Fibroblast of pulmonary artery (primary cell): ENCODE data around the gene ZNF674.
A peak's percentile ranks its signal among the peaks of the same experiment; 100 is the strongest.
"Not testable (repeated sequence)": the region's sequence is repeated elsewhere in the genome, so short reads cannot be mapped to it uniquely, and the experiment has no call there.

Source experiments
- DNase-seq: peaks from one replicate; pipeline ENCODE4 v3.0.0-alpha.2; 2010; ENCODE audit warnings: low read depth
- H3K4me3 ChIP-seq: replicated peaks from 2 replicates; pipeline ENCODE4 v1.5.1; 2011; ENCODE audit warnings: low read depth, mild to moderate bottlenecking, control low read depth, low read length, moderate library complexity
- TF ChIP-seq, protein P1 (sequence below): IDR thresholded peaks from 2 replicates; pipeline ENCODE4 v1.5.1; 2011; ENCODE audit warnings: mild to moderate bottlenecking, control low read depth, low read length, inconsistent platforms; ENCODE audit errors: missing control alignments

Gene ZNF674

DNA sequence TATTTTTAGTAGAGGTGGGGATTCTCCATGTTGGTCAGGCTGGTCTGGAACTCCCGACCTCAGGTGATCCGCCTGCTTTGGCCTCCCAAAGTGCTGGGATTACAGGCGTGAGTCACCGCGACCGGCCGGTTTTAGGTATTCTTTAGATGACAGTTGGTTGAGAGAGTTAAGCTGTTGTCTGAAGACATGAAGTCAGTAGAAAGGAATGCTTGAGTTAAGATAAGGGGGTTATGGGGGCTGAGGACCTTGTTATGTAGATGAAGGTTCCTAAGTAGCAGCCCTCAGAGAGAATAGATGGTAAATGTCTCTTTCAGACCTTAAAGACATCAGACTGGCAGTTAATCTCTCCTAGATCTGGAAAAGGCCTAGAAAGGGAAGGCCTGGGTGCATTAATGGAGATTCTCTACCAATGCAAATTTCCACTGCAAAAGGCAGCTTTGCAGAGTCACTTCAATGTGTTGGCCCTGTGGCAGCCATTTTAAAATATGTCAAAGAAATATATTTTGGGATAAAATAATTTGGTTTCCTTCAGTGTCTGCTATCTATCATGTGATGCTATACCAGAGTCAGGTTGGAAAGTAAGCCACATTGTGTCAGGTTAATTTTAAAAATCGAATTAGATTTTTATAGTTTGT is 6.4 kb upstream of the ZNF674 start:
- no peak overlapping the region for H3K4me3 ChIP-seq
- peak; percentile 82 for DNase-seq
- TF ChIP-seq, protein P1, sequence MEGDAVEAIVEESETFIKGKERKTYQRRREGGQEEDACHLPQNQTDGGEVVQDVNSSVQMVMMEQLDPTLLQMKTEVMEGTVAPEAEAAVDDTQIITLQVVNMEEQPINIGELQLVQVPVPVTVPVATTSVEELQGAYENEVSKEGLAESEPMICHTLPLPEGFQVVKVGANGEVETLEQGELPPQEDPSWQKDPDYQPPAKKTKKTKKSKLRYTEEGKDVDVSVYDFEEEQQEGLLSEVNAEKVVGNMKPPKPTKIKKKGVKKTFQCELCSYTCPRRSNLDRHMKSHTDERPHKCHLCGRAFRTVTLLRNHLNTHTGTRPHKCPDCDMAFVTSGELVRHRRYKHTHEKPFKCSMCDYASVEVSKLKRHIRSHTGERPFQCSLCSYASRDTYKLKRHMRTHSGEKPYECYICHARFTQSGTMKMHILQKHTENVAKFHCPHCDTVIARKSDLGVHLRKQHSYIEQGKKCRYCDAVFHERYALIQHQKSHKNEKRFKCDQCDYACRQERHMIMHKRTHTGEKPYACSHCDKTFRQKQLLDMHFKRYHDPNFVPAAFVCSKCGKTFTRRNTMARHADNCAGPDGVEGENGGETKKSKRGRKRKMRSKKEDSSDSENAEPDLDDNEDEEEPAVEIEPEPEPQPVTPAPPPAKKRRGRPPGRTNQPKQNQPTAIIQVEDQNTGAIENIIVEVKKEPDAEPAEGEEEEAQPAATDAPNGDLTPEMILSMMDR: no peak

DNA sequence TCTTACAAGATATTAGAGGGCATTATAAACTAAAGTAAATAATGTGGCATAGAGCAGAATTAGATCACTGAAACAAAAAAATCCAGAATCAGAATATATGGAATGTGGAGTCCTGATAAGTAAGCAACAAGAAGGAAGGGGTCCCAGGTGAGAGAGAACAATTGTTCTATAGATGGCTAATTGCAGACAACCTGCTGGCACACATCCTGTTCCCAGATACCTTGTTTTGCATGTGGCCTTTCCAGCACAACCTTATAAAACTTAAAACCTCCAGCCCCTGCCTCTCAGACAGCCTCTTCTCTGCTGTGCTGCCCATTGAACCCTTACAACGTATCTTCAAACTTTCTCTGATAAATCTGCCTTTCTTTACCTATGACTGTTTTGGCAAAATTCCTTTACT is 4.7 kb upstream of the ZNF674 start:
- TF ChIP-seq, protein P1: no peak
- H3K4me3 ChIP-seq: no peak overlapping the region
- DNase-seq: no peak

DNA sequence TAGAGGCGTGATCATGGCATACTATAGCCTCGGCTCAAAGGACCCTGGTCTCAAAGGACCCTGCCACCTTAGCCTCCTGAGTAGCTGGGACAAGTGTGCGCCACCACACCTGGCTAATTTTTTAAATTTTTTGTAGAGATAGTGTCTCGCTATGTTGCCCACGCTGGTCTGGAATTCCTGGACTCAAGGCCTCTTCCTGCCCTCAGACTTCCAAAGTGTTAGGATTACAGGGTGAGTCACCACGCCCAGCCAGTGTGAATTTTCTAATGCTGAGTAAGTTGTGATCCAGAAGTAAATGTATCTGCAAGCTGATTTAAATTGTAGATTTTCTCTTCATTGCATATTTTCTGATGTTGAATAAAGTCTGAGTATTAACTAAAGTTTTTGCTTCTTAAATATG is 2.6 kb upstream of the ZNF674 start:
- DNase-seq: peak; percentile 69
- TF ChIP-seq, protein P1: no peak
- H3K4me3 ChIP-seq: no peak overlapping the region

DNA sequence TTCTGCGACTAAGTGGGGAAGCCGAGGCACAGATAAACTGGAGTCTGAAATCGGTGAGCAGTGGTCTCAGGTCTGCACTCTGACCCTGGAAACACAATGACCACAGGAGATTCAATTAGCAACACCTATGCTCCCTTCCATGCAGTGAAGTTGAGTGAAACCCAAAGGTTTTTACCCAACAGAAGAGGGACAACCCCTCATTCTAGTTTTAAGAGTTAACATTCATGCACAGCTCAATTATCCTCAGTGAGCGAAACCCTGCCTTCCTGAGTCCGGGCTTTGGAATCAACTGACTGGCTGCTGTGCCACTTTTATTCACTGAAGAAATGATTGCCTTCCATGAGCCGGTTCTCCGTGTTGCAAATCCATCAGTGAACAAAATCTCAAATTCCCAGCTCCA is 694 bp downstream of the ZNF674 start:
- H3K4me3 ChIP-seq: peak overlapping the region; percentile 80

DNA sequence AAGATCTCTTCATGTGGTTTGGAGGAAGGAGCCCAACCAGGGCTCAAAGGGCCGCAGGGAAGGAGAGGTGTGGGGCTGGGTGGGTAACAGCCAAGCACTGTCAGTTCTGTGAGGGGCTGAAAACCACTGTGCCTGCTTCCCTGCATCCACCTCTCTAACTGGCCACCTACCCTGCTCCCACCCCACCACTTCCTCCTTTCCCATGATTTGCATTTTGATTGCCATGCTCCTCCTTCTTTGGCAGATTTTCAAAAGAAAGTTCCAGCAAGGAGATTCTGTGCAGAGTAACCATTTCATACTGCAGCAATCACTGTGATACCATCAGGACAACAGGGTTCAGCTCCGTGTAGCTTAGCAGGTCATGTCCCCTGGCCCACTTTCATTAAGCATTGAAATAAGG is 1.8 kb downstream of the ZNF674 start:
- no peak for DNase-seq
- H3K4me3 ChIP-seq: no peak overlapping the region
- TF ChIP-seq, protein P1: no peak

More for the DNA sequence above, 694 bp downstream of the ZNF674 start:
- DNase-seq: not testable (repeated sequence)

DNA sequence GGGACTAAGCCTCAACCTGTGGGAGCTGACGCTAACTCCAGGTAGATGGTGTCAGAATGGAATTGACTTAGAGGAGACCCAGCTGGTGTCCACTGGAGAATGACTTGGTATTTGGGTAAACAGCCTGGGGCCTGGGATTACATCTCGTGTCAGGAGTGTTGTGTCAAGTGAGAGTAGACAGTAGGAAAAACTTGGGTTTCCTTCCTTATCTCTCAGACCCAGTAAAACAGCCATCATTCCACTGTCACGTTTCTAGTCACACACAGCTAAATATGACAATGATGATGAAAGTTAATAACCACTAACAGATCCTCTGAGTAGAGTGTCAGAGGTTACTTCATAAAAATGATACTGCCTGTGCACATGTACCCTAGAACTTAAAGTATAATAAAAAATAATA is 13.8 kb downstream of the ZNF674 start:
- DNase-seq: no peak
- TF ChIP-seq, protein P1: no peak
- no peak overlapping the region for H3K4me3 ChIP-seq

DNA sequence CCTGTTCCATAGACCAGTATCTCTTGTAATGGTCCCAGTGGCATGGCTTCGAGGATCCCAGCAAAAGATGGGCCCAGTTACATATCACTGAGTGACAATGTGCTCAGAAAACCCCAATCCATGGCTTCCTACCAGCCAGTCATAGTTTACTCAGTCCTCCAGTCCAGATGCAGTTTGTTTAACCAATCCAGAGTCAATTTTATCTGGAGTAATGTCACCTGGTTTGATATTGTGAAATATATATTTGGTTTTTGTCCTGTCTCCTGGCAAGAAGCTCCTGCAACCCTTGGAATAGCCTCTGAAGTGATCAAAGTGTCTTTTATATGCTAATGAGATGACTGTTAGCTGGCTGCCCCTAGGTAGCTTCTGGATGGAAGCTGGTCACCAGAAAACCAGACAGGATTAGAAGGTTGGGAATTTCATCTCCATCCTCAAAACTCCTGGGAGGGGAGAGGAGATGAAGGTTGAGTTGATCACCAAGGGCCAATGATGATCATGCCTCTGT is 14.8 kb downstream of the ZNF674 start:
- not testable (repeated sequence) for DNase-seq, H3K4me3 ChIP-seq

DNA sequence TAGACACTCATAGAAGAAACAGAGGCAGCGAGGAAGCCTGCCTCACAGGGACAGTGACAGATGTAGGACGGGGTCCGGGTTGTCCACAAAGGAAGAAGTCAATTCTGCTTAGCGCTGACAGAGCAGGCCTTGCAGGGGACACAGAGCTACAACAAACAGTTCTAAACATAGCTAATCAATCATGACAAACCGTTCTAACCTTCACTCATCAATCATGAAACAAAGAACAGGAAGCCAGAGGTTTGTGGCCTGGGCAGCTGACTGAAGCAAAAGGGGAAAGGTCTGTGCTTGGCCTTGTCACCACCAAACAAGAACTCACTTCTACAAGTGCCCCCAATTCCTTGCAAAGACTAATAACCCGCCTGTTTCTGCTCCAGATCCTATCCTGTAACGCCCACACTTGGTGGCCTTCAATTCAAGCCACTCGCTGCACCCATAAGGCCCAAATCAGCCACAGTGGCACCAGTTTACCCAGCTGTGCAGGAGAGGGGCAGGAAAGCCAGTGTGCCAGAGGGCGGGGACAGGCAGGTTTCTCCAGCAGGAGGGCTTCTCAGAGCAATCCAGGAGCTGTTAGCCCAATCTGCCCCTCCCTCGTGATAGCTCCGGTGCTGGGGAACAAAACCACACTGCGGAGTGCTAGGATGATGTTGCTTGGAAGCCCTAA is 15.3 kb downstream of the ZNF674 start:
- not testable (repeated sequence) for DNase-seq, H3K4me3 ChIP-seq

DNA sequence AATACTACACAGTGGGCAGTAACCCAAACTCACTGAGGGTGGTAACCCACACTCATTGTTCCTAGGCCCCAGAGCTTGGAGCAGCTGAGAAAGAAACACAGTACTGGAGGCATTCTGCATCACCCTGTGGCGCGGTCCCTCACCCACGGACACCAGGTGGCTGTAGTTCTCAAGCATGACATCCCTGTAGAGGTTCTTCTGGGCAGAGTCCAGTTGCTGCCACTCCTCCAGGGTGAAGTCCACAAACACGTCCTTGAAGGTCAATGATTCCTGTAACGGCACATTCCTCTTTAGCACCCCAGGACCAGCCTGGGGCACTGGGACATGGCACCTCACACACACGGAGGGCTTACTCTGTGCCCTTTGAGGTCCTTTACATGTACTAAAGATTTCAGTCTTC is 16.6 kb downstream of the ZNF674 start:
- H3K4me3 ChIP-seq, DNase-seq: not testable (repeated sequence)
